ENCODE results near the gene IRF2BP2. TPM values are rescaled to one million over a fixed set of nuclear protein-coding genes. Genes with fewer than 3 reads are reported as not detected.

IRF2BP2 gene
- total and polyA plus RNA-seq, 2 of the 13 experiments (the other 11 are each of a cell fraction or from before 2014, with no cell fraction given), result 140 to 147 TPM

DNA sequence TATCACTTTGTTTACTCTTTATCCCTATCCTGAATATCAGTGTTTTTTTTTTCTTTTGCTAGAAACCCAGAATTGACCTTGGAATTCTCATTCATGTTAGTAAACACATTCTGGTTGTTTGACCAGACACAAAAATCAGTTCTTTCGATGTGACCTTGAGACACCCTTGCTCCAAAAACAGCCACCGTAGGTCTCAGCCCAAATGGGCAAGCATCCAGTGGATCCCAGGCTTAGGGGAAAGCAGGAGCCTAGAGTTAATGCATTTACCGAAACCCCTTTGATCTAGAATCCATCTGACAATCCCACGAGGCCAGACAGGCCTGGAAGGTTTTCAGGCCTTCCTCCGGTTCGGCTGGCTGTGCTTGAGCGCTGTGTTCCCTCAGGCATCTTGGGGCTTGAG, 47.6 kb downstream of the IRF2BP2 start (continued):
- TF ChIP-seq, protein P1, sequence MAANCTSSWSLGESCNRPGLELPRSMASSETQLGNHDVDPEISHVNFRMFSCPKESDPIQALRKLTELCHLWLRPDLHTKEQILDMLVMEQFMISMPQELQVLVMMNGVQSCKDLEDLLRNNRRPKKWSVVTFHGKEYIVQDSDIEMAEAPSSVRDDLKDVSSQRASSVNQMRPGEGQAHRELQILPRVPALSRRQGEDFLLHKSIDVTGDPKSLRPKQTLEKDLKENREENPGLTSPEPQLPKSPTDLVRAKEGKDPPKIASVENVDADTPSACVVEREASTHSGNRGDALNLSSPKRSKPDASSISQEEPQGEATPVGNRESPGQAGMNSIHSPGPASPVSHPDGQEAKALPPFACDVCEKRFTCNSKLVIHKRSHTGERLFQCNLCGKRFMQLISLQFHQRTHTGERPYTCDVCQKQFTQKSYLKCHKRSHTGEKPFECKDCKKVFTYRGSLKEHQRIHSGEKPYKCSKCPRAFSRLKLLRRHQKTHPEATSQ (CRISPR knock-in tag; IDR thresholded peaks at IDR 0.05; ENCODE audit: borderline replicate concordance), result no peak
- no peak for TF ChIP-seq TAF1 (CRISPR knock-in tag; IDR thresholded peaks at IDR 0.05)
- TF ChIP-seq BORCS8-MEF2B (CRISPR knock-in tag; IDR thresholded peaks at IDR 0.05), result no peak
- TF ChIP-seq, protein P2, sequence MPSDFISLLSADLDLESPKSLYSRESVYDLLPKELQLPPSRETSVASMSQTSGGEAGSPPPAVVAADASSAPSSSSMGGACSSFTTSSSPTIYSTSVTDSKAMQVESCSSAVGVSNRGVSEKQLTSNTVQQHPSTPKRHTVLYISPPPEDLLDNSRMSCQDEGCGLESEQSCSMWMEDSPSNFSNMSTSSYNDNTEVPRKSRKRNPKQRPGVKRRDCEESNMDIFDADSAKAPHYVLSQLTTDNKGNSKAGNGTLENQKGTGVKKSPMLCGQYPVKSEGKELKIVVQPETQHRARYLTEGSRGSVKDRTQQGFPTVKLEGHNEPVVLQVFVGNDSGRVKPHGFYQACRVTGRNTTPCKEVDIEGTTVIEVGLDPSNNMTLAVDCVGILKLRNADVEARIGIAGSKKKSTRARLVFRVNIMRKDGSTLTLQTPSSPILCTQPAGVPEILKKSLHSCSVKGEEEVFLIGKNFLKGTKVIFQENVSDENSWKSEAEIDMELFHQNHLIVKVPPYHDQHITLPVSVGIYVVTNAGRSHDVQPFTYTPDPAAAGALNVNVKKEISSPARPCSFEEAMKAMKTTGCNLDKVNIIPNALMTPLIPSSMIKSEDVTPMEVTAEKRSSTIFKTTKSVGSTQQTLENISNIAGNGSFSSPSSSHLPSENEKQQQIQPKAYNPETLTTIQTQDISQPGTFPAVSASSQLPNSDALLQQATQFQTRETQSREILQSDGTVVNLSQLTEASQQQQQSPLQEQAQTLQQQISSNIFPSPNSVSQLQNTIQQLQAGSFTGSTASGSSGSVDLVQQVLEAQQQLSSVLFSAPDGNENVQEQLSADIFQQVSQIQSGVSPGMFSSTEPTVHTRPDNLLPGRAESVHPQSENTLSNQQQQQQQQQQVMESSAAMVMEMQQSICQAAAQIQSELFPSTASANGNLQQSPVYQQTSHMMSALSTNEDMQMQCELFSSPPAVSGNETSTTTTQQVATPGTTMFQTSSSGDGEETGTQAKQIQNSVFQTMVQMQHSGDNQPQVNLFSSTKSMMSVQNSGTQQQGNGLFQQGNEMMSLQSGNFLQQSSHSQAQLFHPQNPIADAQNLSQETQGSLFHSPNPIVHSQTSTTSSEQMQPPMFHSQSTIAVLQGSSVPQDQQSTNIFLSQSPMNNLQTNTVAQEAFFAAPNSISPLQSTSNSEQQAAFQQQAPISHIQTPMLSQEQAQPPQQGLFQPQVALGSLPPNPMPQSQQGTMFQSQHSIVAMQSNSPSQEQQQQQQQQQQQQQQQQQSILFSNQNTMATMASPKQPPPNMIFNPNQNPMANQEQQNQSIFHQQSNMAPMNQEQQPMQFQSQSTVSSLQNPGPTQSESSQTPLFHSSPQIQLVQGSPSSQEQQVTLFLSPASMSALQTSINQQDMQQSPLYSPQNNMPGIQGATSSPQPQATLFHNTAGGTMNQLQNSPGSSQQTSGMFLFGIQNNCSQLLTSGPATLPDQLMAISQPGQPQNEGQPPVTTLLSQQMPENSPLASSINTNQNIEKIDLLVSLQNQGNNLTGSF (CRISPR knock-in tag; IDR thresholded peaks at IDR 0.05), result no peak
- no peak for TF ChIP-seq RORA (CRISPR knock-in tag; IDR thresholded peaks at IDR 0.05)
- TF ChIP-seq, protein P3, sequence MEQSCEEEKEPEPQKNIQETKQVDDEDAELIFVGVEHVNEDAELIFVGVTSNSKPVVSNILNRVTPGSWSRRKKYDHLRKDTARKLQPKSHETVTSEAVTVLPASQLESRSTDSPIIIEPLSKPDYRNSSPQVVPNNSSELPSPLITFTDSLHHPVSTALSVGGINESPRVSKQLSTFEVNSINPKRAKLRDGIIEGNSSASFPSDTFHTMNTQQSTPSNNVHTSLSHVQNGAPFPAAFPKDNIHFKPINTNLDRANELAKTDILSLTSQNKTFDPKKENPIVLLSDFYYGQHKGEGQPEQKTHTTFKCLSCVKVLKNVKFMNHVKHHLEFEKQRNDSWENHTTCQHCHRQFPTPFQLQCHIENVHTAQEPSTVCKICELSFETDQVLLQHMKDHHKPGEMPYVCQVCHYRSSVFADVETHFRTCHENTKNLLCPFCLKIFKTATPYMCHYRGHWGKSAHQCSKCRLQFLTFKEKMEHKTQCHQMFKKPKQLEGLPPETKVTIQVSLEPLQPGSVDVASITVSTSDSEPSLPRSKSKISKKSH (CRISPR knock-in tag; IDR thresholded peaks at IDR 0.05; ENCODE audit: borderline replicate concordance), result no peak
- TF ChIP-seq, protein P4, sequence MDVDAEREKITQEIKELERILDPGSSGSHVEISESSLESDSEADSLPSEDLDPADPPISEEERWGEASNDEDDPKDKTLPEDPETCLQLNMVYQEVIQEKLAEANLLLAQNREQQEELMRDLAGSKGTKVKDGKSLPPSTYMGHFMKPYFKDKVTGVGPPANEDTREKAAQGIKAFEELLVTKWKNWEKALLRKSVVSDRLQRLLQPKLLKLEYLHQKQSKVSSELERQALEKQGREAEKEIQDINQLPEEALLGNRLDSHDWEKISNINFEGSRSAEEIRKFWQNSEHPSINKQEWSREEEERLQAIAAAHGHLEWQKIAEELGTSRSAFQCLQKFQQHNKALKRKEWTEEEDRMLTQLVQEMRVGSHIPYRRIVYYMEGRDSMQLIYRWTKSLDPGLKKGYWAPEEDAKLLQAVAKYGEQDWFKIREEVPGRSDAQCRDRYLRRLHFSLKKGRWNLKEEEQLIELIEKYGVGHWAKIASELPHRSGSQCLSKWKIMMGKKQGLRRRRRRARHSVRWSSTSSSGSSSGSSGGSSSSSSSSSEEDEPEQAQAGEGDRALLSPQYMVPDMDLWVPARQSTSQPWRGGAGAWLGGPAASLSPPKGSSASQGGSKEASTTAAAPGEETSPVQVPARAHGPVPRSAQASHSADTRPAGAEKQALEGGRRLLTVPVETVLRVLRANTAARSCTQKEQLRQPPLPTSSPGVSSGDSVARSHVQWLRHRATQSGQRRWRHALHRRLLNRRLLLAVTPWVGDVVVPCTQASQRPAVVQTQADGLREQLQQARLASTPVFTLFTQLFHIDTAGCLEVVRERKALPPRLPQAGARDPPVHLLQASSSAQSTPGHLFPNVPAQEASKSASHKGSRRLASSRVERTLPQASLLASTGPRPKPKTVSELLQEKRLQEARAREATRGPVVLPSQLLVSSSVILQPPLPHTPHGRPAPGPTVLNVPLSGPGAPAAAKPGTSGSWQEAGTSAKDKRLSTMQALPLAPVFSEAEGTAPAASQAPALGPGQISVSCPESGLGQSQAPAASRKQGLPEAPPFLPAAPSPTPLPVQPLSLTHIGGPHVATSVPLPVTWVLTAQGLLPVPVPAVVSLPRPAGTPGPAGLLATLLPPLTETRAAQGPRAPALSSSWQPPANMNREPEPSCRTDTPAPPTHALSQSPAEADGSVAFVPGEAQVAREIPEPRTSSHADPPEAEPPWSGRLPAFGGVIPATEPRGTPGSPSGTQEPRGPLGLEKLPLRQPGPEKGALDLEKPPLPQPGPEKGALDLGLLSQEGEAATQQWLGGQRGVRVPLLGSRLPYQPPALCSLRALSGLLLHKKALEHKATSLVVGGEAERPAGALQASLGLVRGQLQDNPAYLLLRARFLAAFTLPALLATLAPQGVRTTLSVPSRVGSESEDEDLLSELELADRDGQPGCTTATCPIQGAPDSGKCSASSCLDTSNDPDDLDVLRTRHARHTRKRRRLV (CRISPR knock-in tag; IDR thresholded peaks at IDR 0.05), result no peak
- TF ChIP-seq, protein P5, sequence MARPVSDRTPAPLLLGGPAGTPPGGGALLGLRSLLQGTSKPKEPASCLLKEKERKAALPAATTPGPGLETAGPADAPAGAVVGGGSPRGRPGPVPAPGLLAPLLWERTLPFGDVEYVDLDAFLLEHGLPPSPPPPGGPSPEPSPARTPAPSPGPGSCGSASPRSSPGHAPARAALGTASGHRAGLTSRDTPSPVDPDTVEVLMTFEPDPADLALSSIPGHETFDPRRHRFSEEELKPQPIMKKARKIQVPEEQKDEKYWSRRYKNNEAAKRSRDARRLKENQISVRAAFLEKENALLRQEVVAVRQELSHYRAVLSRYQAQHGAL (CRISPR knock-in tag; IDR thresholded peaks at IDR 0.05; ENCODE audit: not compliant biosample characterization), result no peak
- TF ChIP-seq FLYWCH1 (CRISPR knock-in tag; IDR thresholded peaks at IDR 0.05), result no peak
- peak; percentile 76; the same call in 1 of the 2 replicates for TF ChIP-seq SMAD3 (CRISPR knock-in tag; IDR thresholded peaks at IDR 0.05)
- TF ChIP-seq, protein P6, sequence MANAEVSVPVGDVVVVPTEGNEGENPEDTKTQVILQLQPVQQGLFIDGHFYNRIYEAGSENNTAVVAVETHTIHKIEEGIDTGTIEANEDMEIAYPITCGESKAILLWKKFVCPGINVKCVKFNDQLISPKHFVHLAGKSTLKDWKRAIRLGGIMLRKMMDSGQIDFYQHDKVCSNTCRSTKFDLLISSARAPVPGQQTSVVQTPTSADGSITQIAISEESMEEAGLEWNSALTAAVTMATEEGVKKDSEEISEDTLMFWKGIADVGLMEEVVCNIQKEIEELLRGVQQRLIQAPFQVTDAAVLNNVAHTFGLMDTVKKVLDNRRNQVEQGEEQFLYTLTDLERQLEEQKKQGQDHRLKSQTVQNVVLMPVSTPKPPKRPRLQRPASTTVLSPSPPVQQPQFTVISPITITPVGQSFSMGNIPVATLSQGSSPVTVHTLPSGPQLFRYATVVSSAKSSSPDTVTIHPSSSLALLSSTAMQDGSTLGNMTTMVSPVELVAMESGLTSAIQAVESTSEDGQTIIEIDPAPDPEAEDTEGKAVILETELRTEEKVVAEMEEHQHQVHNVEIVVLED (CRISPR knock-in tag; IDR thresholded peaks at IDR 0.05; ENCODE audit: borderline replicate concordance), result no peak
- TF ChIP-seq ERF (CRISPR knock-in tag; IDR thresholded peaks at IDR 0.05), result peak; percentile 48; the same call in 1 of the 2 replicates

Measured in HepG2 (cell line).